IMR-90 (cell line): Measurements from ENCODE around the gene BAZ2B. TPM values are rescaled to one million over a fixed set of nuclear protein-coding genes. Genes with fewer than 3 reads are reported as not detected.

Experiments used
- ATAC-seq: fragments of 200-7000 bp; cut with Tn5 transposase; 2 replicates; pipeline ENCODE4 v1.9.1; 2020; ENCODE audit warnings: low read depth, mild to moderate bottlenecking, moderate library complexity
- BruUV-seq: library from RNA; stranded (reverse); fragments of 400-500 nt; replicated peaks from 2 replicates; lab custom pipeline; 2021; lab: Mats Ljungman, UMichigan
- CTCF ChIA-PET: fragments of 300-600 bp; formaldehyde crosslinking; extraction: SDS; loops from one replicate; lab custom pipeline; 2021; ENCODE audit warnings: antibody characterized with exemption; lab: Yijun Ruan, JAX
- POLR2A ChIA-PET: fragments of 300-600 bp; sonication (Branson Sonifier 250); formaldehyde crosslinking; loops from one replicate; lab custom pipeline; 2022; ENCODE audit warnings: antibody characterized with exemption; ENCODE audit not compliant: unreplicated experiment; lab: Charles Lee
- DNase-seq: peaks from one replicate; pipeline ENCODE4 v3.0.0; 2013
- H2AFZ ChIP-seq: replicated peaks from 2 replicates; pipeline ENCODE3; 2013; ENCODE audit warnings: low read length, mild to moderate bottlenecking; ENCODE audit not compliant: poor library complexity
- H2AK5ac ChIP-seq: 2 replicates; pipeline ENCODE4 v1.6.1; 2013; ENCODE audit warnings: low read depth, low read length, inconsistent platforms
- H2AK9ac ChIP-seq: replicated peaks from 2 replicates; pipeline ENCODE3; 2013; ENCODE audit warnings: mild to moderate bottlenecking, low read depth, low read length, moderate library complexity; ENCODE audit not compliant: poor library complexity
- H2BK120ac ChIP-seq: 2 replicates; pipeline ENCODE4 v1.6.1; 2013; ENCODE audit warnings: low read depth, low read length, inconsistent platforms
- H2BK15ac ChIP-seq: 3 replicates; pipeline ENCODE4 v1.6.1; 2013; ENCODE audit warnings: low read depth, low read length, inconsistent platforms
- H2BK20ac ChIP-seq: 2 replicates; pipeline ENCODE4 v1.6.1; 2013; ENCODE audit warnings: low read depth, mild to moderate bottlenecking, inconsistent platforms, low read length, moderate library complexity
- H2BK5ac ChIP-seq: 2 replicates; pipeline ENCODE4 v1.6.1; 2013; ENCODE audit warnings: mild to moderate bottlenecking, low read depth, low read length, inconsistent platforms; ENCODE audit not compliant: poor library complexity, severe bottlenecking
- H3K14ac ChIP-seq: replicated peaks from 2 replicates; pipeline ENCODE4 v1.6.1; 2013; ENCODE audit warnings: low read depth, low read length, inconsistent platforms
- H3K18ac ChIP-seq: 2 replicates; pipeline ENCODE4 v1.6.1; 2013; ENCODE audit warnings: low read depth, low read length, control low read depth
- H3K23ac ChIP-seq: 2 replicates; pipeline ENCODE4 v1.6.1; 2013; ENCODE audit warnings: low read depth, low read length, inconsistent platforms
- H3K27ac ChIP-seq: 2 replicates; pipeline ENCODE4 v1.5.1; 2013; ENCODE audit warnings: mild to moderate bottlenecking, control low read depth, low read length; ENCODE audit not compliant: insufficient read depth
- H3K27me3 ChIP-seq: 2 replicates; pipeline ENCODE4 v1.6.1; 2013; ENCODE audit warnings: low read length; ENCODE audit not compliant: control insufficient read depth, insufficient read depth
- H3K36me3 ChIP-seq: 2 replicates; pipeline ENCODE4 v1.6.1; 2013; ENCODE audit warnings: low read length, mixed read lengths; ENCODE audit not compliant: control insufficient read depth, insufficient read depth
- H3K4ac ChIP-seq: 2 replicates; pipeline ENCODE4 v1.6.1; 2013; ENCODE audit warnings: low read depth, low read length, inconsistent platforms
- H3K4me1 ChIP-seq: 2 replicates; pipeline ENCODE4 v1.6.1; 2013; ENCODE audit warnings: low read length, mixed read lengths; ENCODE audit not compliant: control insufficient read depth, insufficient read depth
- H3K4me2 ChIP-seq: 2 replicates; pipeline ENCODE4 v1.6.1; 2013; ENCODE audit warnings: low read depth, mild to moderate bottlenecking, control low read depth, low read length, moderate library complexity
- H3K4me3 ChIP-seq: 2 replicates; pipeline ENCODE4 v1.5.1; 2013; ENCODE audit warnings: low read depth, mild to moderate bottlenecking, control low read depth, low read length, moderate library complexity; ENCODE audit not compliant: insufficient read depth
- H3K56ac ChIP-seq: 2 replicates; pipeline ENCODE4 v1.6.1; 2013; ENCODE audit warnings: low read length, inconsistent platforms; ENCODE audit not compliant: insufficient read depth; ENCODE audit errors: extremely low read depth
- H3K79me1 ChIP-seq, 2 experiments: 2 replicates each; pipeline ENCODE4 v1.6.1; 2013; ENCODE audit warnings: low read length in 2 of 2, inconsistent platforms in 1 of 2, low read depth in 1 of 2
- H3K9ac ChIP-seq: 2 replicates; pipeline ENCODE4 v1.6.1; 2013; ENCODE audit warnings: low read depth, low read length, control low read depth
- H3K9me1 ChIP-seq: 2 replicates; pipeline ENCODE4 v1.6.1; 2013; ENCODE audit warnings: low read length, inconsistent platforms; ENCODE audit not compliant: insufficient read depth
- H3K9me3 ChIP-seq: 2 replicates; pipeline ENCODE4 v1.6.1; 2013; ENCODE audit warnings: low read length; ENCODE audit not compliant: control insufficient read depth, insufficient read depth
- H4K20me1 ChIP-seq: 2 replicates; pipeline ENCODE4 v1.6.1; 2013; ENCODE audit warnings: low read length, inconsistent platforms; ENCODE audit not compliant: insufficient read depth
- H4K5ac ChIP-seq: 2 replicates; pipeline ENCODE4 v1.6.1; 2013; ENCODE audit warnings: mild to moderate bottlenecking, low read depth, low read length, control low read depth
- H4K8ac ChIP-seq, 2 experiments: 2 replicates each; pipeline ENCODE4 v1.6.1; 2013; ENCODE audit warnings: low read depth in 2 of 2, low read length in 2 of 2, control low read depth in 1 of 2, inconsistent platforms in 1 of 2
- H4K91ac ChIP-seq: 2 replicates; pipeline ENCODE4 v1.6.1; 2013; ENCODE audit warnings: low read depth, low read length, inconsistent platforms; ENCODE audit not compliant: insufficient read depth
- BHLHE40 ChIP-seq: fragments of 150-350 bp; IDR thresholded peaks from 2 replicates; pipeline ENCODE4 v1.6.1; 2016; ENCODE audit warnings: mild to moderate bottlenecking, low read depth, low read length
- CTCF ChIP-seq: conservative IDR thresholded peaks from 2 replicates; pipeline ENCODE4 v1.5.1; 2012; ENCODE audit warnings: mild to moderate bottlenecking, low read depth, low read length, improper control_type of control experiment
- FOS ChIP-seq: fragments of 150-350 bp; IDR thresholded peaks from 2 replicates; pipeline ENCODE4 v1.6.1; 2016; ENCODE audit warnings: low read depth, low read length
- MAFK ChIP-seq: IDR thresholded peaks from 2 replicates; pipeline ENCODE4 v1.6.1; 2012; ENCODE audit warnings: low read depth, low read length, improper control_type of control experiment
- MAZ ChIP-seq: IDR thresholded peaks from 2 replicates; pipeline ENCODE4 v1.6.1; 2012; ENCODE audit warnings: low read depth, mild to moderate bottlenecking, low read length, improper control_type of control experiment, moderate library complexity, borderline replicate concordance
- MXI1 ChIP-seq: IDR thresholded peaks from 2 replicates; pipeline ENCODE4 v1.6.1; 2012; ENCODE audit warnings: low read depth, mild to moderate bottlenecking, low read length, moderate library complexity, borderline replicate concordance
- NFE2L2 ChIP-seq: fragments of 150-350 bp; IDR thresholded peaks from 2 replicates; pipeline ENCODE4 v1.6.1; 2016; ENCODE audit warnings: low read depth, mild to moderate bottlenecking, low read length
- POLR2A ChIP-seq: IDR thresholded peaks from 2 replicates; pipeline ENCODE4 v1.6.1; 2012; ENCODE audit warnings: mild to moderate bottlenecking, low read depth, low read length
- RAD21 ChIP-seq: IDR thresholded peaks from 2 replicates; pipeline ENCODE4 v1.6.1; 2012; ENCODE audit warnings: low read length, improper control_type of control experiment
- RFX5 ChIP-seq: IDR thresholded peaks from 2 replicates; pipeline ENCODE4 v1.8.0; 2012; ENCODE audit warnings: low read depth, mild to moderate bottlenecking, low read length, moderate library complexity
- SMC3 ChIP-seq: fragments of 150-350 bp; IDR thresholded peaks from 2 replicates; pipeline ENCODE4 v1.6.1; 2016; ENCODE audit warnings: low read depth, mild to moderate bottlenecking, antibody characterized with exemption, low read length, moderate library complexity
- WGBS, 2 experiments: methylation state at CpG; one replicate each; pipeline versions ENCODE4 v1.1.5 to v1.1.7; 2013; ENCODE audit warnings: missing lambda C conversion rate in 2 of 2; ENCODE audit not compliant: insufficient read length in 1 of 2; ENCODE audit errors: extremely low coverage in 2 of 2; 5-methylcytosine and 5-hydroxymethylcytosine counted together
- dilution Hi-C: fragments of 300-500 bp; cut with HindIII; formaldehyde crosslinking; loops from one replicate; pipeline ENCODE4 v1.14.3; 2018; ENCODE audit warnings: low sequenced_read_pairs; ENCODE audit not compliant: unreplicated experiment
- in situ Hi-C: fragments of 300-500 bp; cut with MboI; formaldehyde crosslinking; loops from 3 replicates; pipeline ENCODE4 v1.14.3; 2019; ENCODE audit warnings: low sequenced_read_pairs, inconsistent platforms, mixed read lengths
- intact Hi-C: fragments of 100-400 bp; cut with micrococcal nuclease; formaldehyde crosslinking; loops from 2 replicates; pipeline ENCODE4 v1.10.0; 2022
- polyA plus RNA-seq, 3 experiments: library from polyadenylated mRNA; depleted of rRNA; stranded (reverse); fragments of >200 nt; gene quantifications; 2 replicates each; pipeline ENCODE4 v1.2.3, GENCODE V29; 2012; ENCODE audit warnings: low replicate concordance in 1 of 3
- total RNA-seq: library from RNA; depleted of rRNA; stranded (reverse); fragments of >200 nt; gene quantifications from 2 replicates; pipeline ENCODE4 v1.2.3, GENCODE V29; 2012

BAZ2B gene
- total and polyA plus RNA-seq, 2 of the 4 experiments (the other 2 are of a cell fraction) = 8.9 to 42.1 TPM

- in situ Hi-C loops (no loop called here), intact Hi-C loops (no loop called here), dilution Hi-C loops (no loop called here)
- H2BK20ac ChIP-seq = no peak overlapping the region
- peaks cover 11 to 32% of the 10 kb centered on the region in 2 experiments for H3K79me1 ChIP-seq
- no peak overlapping the region for H3K56ac ChIP-seq
- peaks cover 13% of the 10 kb centered on the region; the same call in 1 of the 2 replicates for H4K20me1 ChIP-seq
- no peaks in the 10 kb centered on the region for H3K27me3 ChIP-seq
- H3K9me3 ChIP-seq = no peaks in the 10 kb centered on the region
- H2BK5ac ChIP-seq = no peak overlapping the region
- H2BK15ac ChIP-seq = no peak overlapping the region
- DNase-seq = no peak
- no peak overlapping the region for H3K18ac ChIP-seq
- H3K4me2 ChIP-seq = no peak overlapping the region
- no peak overlapping the region for H4K8ac ChIP-seq
- no peak overlapping the region for H3K4ac ChIP-seq
- no peak overlapping the region for H3K9ac ChIP-seq
- H3K4me3 ChIP-seq = no peak overlapping the region
- H3K27ac ChIP-seq = no peak overlapping the region
- 0 out of 2 replicates have a peak, but pooled peaks cover 2% of the 10 kb centered on the region for H3K36me3 ChIP-seq
- no peak overlapping the region for H4K91ac ChIP-seq
- ChIA-PET POLR2A (no interaction called here), CTCF (interaction anchor here (0.6 kb wide), 1 partner anchor 72 kb away, joined by 3 read pairs; no protein-coding TSS in a partner anchor)
- no peak overlapping the region for H2BK120ac ChIP-seq
- no peak overlapping the region for H3K23ac ChIP-seq
- ATAC-seq = no peak
- no peak overlapping the region for H2AFZ ChIP-seq
- H4K5ac ChIP-seq = no peak overlapping the region
- BruUV-seq = no TSS peak
- H3K14ac ChIP-seq = no peak overlapping the region
- peaks cover 5% of the 10 kb centered on the region for H3K4me1 ChIP-seq
- H3K9me1 ChIP-seq = 0 out of 2 replicates have a peak, but pooled peaks cover 3% of the 10 kb centered on the region
- H2AK5ac ChIP-seq = no peak overlapping the region
- WGBS, 2 experiments = no CpG with 5 or more reads among the region's 1 CpG
- no peak overlapping the region for H2AK9ac ChIP-seq
- no peak for TF ChIP-seq MAFK
- no peak for TF ChIP-seq NFE2L2
- TF ChIP-seq BHLHE40 = no peak
- TF ChIP-seq CTCF = no peak
- no peak for TF ChIP-seq SMC3
- TF ChIP-seq MAZ = no peak
- TF ChIP-seq FOS = no peak
- no peak for TF ChIP-seq RAD21
- TF ChIP-seq MXI1 = no peak
- TF ChIP-seq POLR2A = no peak
- no peak for TF ChIP-seq RFX5
These were observed 7.5 kb downstream of the BAZ2B start for GRCh38 chr2:159608723-159609308.
